ENCODE measurements around the gene SELENOH.

The SELENOH gene

GRCh38 chr11:57781529-57781943, 40.2 kb downstream of the SELENOH start:
- Histone ChIP-seq H3K36me3 (no peaks in the 10 kb centered on the region), H3K4me1 (peaks cover 2% of the 10 kb centered on the region; the same call in 1 of the 2 replicates), H3K4me3 (ENCODE audit: low read depth, low read length) (no peak overlapping the region), H3K9me3 (no peaks in the 10 kb centered on the region), H3K27me3 (no peaks in the 10 kb centered on the region)
- no peak for TF ChIP-seq CTCF (IDR thresholded peaks at IDR 0.05; ENCODE audit: low read depth, low read length)
- DNase-seq: no peak

- Histone ChIP-seq H3K9me3 (no peaks in the 10 kb centered on the region), H3K4me1 (no peaks in the 10 kb centered on the region)
Observed at GRCh38 chr11:57785072-57785471, 43.8 kb downstream of the SELENOH start.

GRCh38 chr11:57786436-57786835, 45.1 kb downstream of the SELENOH start:
- no peaks in the 10 kb centered on the region for H3K9me3 ChIP-seq
- H3K4me3 ChIP-seq (ENCODE audit: low read depth, low read length): no peak overlapping the region
- no peak for TF ChIP-seq CTCF (IDR thresholded peaks at IDR 0.05; ENCODE audit: low read depth, low read length)
- DNase-seq: no peak
- H3K4me1 ChIP-seq: no peaks in the 10 kb centered on the region
- H3K36me3 ChIP-seq: no peaks in the 10 kb centered on the region
- no peaks in the 10 kb centered on the region for H3K27me3 ChIP-seq

More at GRCh38 chr11:57785072-57785471, 43.8 kb downstream of the SELENOH start:
- no peak overlapping the region for H3K4me3 ChIP-seq (ENCODE audit: low read depth, low read length)
- no peaks in the 10 kb centered on the region for H3K36me3 ChIP-seq
- no peak for DNase-seq
- TF ChIP-seq CTCF (IDR thresholded peaks at IDR 0.05; ENCODE audit: low read depth, low read length): no peak
- no peaks in the 10 kb centered on the region for H3K27me3 ChIP-seq

- DNase-seq: no peak
- TF ChIP-seq CTCF (IDR thresholded peaks at IDR 0.05; ENCODE audit: low read depth, low read length): no peak
- Histone ChIP-seq H3K4me3 (ENCODE audit: low read depth, low read length) (no peak overlapping the region), H3K27me3 (no peaks in the 10 kb centered on the region), H3K4me1 (no peaks in the 10 kb centered on the region), H3K36me3 (no peaks in the 10 kb centered on the region), H3K9me3 (no peaks in the 10 kb centered on the region)
Observed at GRCh38 chr11:57787006-57787604, 45.8 kb downstream of the SELENOH start.

- Histone ChIP-seq H3K36me3 (no peaks in the 10 kb centered on the region), H3K9me3 (no peaks in the 10 kb centered on the region), H3K4me1 (no peaks in the 10 kb centered on the region), H3K4me3 (ENCODE audit: low read depth, low read length) (no peak overlapping the region), H3K27me3 (no peaks in the 10 kb centered on the region)
- no peak for DNase-seq
- TF ChIP-seq CTCF (IDR thresholded peaks at IDR 0.05; ENCODE audit: low read depth, low read length): no peak
Observed at GRCh38 chr11:57787920-57788702, 46.8 kb downstream of the SELENOH start.

GRCh38 chr11:57788703-57789088, 47.4 kb downstream of the SELENOH start:
- Histone ChIP-seq H3K9me3 (no peaks in the 10 kb centered on the region), H3K4me3 (ENCODE audit: low read depth, low read length) (no peak overlapping the region), H3K4me1 (no peaks in the 10 kb centered on the region), H3K27me3 (no peaks in the 10 kb centered on the region), H3K36me3 (no peaks in the 10 kb centered on the region)
- TF ChIP-seq CTCF (IDR thresholded peaks at IDR 0.05; ENCODE audit: low read depth, low read length): no peak
- no peak for DNase-seq
